ENCODE results near the gene ZNF438. TPM values are rescaled to one million over a fixed set of nuclear protein-coding genes. Genes with fewer than 3 reads are reported as not detected.

ZNF438 gene
- total and polyA plus RNA-seq, 2 donors (not counting 1 experiment from before 2014, with no cell fraction given), result 4.7 to 6.6 TPM

- Histone ChIP-seq H3K4me3 (replicated peaks in 1 of 4; ENCODE audit: control extremely low read depth in 1 of 4, insufficient read depth in 1 of 4, low read depth in 3 of 4, low read length in 4 of 4) (no peak overlapping the region), H3K27me3 (ENCODE audit: control insufficient read depth, insufficient read depth, low read length) (no peaks in the 10 kb centered on the region), H3K9me3 (ENCODE audit: control insufficient read depth, insufficient read depth, low read depth, low read length) (no peaks in the 10 kb centered on the region), H3K9ac (ENCODE audit: insufficient read depth, low read length) (no peak overlapping the region), H3K4me2 (ENCODE audit: extremely low read depth, insufficient read depth, low read length) (no peak overlapping the region), H4K20me1 (ENCODE audit: control insufficient read depth, extremely low read depth, insufficient read depth, low read length) (no peaks in the 10 kb centered on the region), H3K4me1 (ENCODE audit: control insufficient read depth, extremely low read depth, insufficient read depth, low read length) (no peaks in the 10 kb centered on the region), H2AFZ (ENCODE audit: low read length) (no peak overlapping the region), H3K79me2 (ENCODE audit: control insufficient read depth, insufficient read depth, low read length) (no peaks in the 10 kb centered on the region), H3K36me3 (ENCODE audit: control insufficient read depth, insufficient read depth, low read length) (no peaks in the 10 kb centered on the region), H3K27ac (ENCODE audit: insufficient read depth, low read length) (no peak overlapping the region)
- TF ChIP-seq EZH2 (IDR thresholded peaks at IDR 0.05; ENCODE audit: low read length, missing control alignments), result no peak
- DNase-seq (ENCODE audit: low read depth in 2 of 2), result no peak
These were observed 24.0 kb upstream of the ZNF438 start for GRCh38 chr10:31055573-31056251.

DNA sequence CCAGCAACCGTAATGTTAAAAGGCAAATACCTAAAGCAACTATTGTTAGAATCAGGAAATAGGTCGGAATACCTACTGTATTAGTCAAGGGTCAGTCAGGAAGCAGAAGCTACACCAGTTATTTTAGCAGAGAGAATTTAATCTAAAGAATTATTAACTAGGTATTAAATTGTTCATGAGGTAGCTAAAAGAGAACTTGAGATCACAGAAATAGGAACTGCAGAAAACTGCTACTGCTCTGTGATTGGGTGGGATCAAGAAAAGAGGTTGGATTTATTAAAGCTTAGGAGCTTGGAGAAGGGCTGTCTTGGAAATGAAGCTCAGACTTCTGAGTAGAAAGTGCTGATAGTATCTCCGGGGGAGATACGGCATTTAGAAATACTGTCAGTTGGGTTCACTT lies 20.0 kb upstream of the ZNF438 start:
- H3K27me3 ChIP-seq (ENCODE audit: control insufficient read depth, insufficient read depth, low read length), result no peaks in the 10 kb centered on the region
- no peak for TF ChIP-seq EZH2 (IDR thresholded peaks at IDR 0.05; ENCODE audit: low read length, missing control alignments)
- TF ChIP-seq, protein P1, sequence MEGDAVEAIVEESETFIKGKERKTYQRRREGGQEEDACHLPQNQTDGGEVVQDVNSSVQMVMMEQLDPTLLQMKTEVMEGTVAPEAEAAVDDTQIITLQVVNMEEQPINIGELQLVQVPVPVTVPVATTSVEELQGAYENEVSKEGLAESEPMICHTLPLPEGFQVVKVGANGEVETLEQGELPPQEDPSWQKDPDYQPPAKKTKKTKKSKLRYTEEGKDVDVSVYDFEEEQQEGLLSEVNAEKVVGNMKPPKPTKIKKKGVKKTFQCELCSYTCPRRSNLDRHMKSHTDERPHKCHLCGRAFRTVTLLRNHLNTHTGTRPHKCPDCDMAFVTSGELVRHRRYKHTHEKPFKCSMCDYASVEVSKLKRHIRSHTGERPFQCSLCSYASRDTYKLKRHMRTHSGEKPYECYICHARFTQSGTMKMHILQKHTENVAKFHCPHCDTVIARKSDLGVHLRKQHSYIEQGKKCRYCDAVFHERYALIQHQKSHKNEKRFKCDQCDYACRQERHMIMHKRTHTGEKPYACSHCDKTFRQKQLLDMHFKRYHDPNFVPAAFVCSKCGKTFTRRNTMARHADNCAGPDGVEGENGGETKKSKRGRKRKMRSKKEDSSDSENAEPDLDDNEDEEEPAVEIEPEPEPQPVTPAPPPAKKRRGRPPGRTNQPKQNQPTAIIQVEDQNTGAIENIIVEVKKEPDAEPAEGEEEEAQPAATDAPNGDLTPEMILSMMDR (conservative IDR thresholded peaks at IDR 0.05 in 1 of 2, IDR thresholded peaks at IDR 0.05 in 1 of 2; ENCODE audit: low read depth in 1 of 2, low read length in 2 of 2), result no peak
- no peaks in the 10 kb centered on the region for H3K79me2 ChIP-seq (ENCODE audit: control insufficient read depth, insufficient read depth, low read length)
- H3K36me3 ChIP-seq (ENCODE audit: control insufficient read depth, insufficient read depth, low read length), result no peaks in the 10 kb centered on the region
- no peaks in the 10 kb centered on the region for H3K4me1 ChIP-seq (ENCODE audit: control insufficient read depth, extremely low read depth, insufficient read depth, low read length)
- H3K9ac ChIP-seq (ENCODE audit: insufficient read depth, low read length), result no peak overlapping the region
- peak in 1 of 2 donors; percentile 62 for DNase-seq (ENCODE audit: low read depth in 2 of 2)
- H3K9me3 ChIP-seq (ENCODE audit: control insufficient read depth, insufficient read depth, low read depth, low read length), result no peaks in the 10 kb centered on the region
- H3K4me2 ChIP-seq (ENCODE audit: extremely low read depth, insufficient read depth, low read length), result no peak overlapping the region
- no peak overlapping the region for H2AFZ ChIP-seq (ENCODE audit: low read length)
- no peak overlapping the region for H3K27ac ChIP-seq (ENCODE audit: insufficient read depth, low read length)
- H4K20me1 ChIP-seq (ENCODE audit: control insufficient read depth, extremely low read depth, insufficient read depth, low read length), result no peaks in the 10 kb centered on the region
- no peak overlapping the region for H3K4me3 ChIP-seq (replicated peaks in 1 of 4; ENCODE audit: control extremely low read depth in 1 of 4, insufficient read depth in 1 of 4, low read depth in 3 of 4, low read length in 4 of 4)

- no peak overlapping the region for H3K9ac ChIP-seq (ENCODE audit: insufficient read depth, low read length)
- H3K4me3 ChIP-seq (replicated peaks in 1 of 4; ENCODE audit: control extremely low read depth in 1 of 4, insufficient read depth in 1 of 4, low read depth in 3 of 4, low read length in 4 of 4), result no peak overlapping the region
- no peaks in the 10 kb centered on the region for H3K4me1 ChIP-seq (ENCODE audit: control insufficient read depth, extremely low read depth, insufficient read depth, low read length)
- no peaks in the 10 kb centered on the region for H4K20me1 ChIP-seq (ENCODE audit: control insufficient read depth, extremely low read depth, insufficient read depth, low read length)
- DNase-seq (ENCODE audit: low read depth in 2 of 2), result no peak
- no peak overlapping the region for H3K4me2 ChIP-seq (ENCODE audit: extremely low read depth, insufficient read depth, low read length)
- H3K36me3 ChIP-seq (ENCODE audit: control insufficient read depth, insufficient read depth, low read length), result no peaks in the 10 kb centered on the region
- H2AFZ ChIP-seq (ENCODE audit: low read length), result no peak overlapping the region
- no peaks in the 10 kb centered on the region for H3K79me2 ChIP-seq (ENCODE audit: control insufficient read depth, insufficient read depth, low read length)
- H3K27ac ChIP-seq (ENCODE audit: insufficient read depth, low read length), result no peak overlapping the region
- H3K9me3 ChIP-seq (ENCODE audit: control insufficient read depth, insufficient read depth, low read depth, low read length), result no peaks in the 10 kb centered on the region
- H3K27me3 ChIP-seq (ENCODE audit: control insufficient read depth, insufficient read depth, low read length), result no peaks in the 10 kb centered on the region
- TF ChIP-seq EZH2 (IDR thresholded peaks at IDR 0.05; ENCODE audit: low read length, missing control alignments), result no peak
- TF ChIP-seq, protein P1 (conservative IDR thresholded peaks at IDR 0.05 in 1 of 2, IDR thresholded peaks at IDR 0.05 in 1 of 2; ENCODE audit: low read depth in 1 of 2, low read length in 2 of 2), result no peak
These were observed 11.0 kb upstream of the ZNF438 start for GRCh38 chr10:31042670-31043069.
